PC-3 (cell line): Measurements from ENCODE around the gene VWA8. TPM values are rescaled to one million over a fixed set of nuclear protein-coding genes. Genes with fewer than 3 reads are reported as not detected.

ENCODE experiments used
- ATAC-seq: fragments of 200-7000 bp; cut with Tn5 transposase; 2 replicates; pipeline ENCODE4 v1.9.1; 2020; ENCODE audit warnings: mild to moderate bottlenecking, moderate library complexity
- BruUV-seq: library from RNA; stranded (reverse); fragments of 400-500 nt; replicated peaks from 2 replicates; lab custom pipeline; 2021; lab: Mats Ljungman, UMichigan
- CTCF ChIA-PET: fragments of 300-600 bp; sonication (Branson Sonifier 250); formaldehyde crosslinking; loops from one replicate; lab custom pipeline; 2022; ENCODE audit warnings: antibody characterized with exemption; lab: Charles Lee
- POLR2A ChIA-PET: fragments of 300-600 bp; sonication (Branson Sonifier 250); formaldehyde crosslinking; loops from one replicate; lab custom pipeline; 2022; ENCODE audit warnings: antibody characterized with exemption; ENCODE audit not compliant: unreplicated experiment; lab: Charles Lee
- DNase-seq: peaks from one replicate; pipeline ENCODE4 v3.0.0-alpha.2; 2015
- H2AFZ ChIP-seq: fragments of 300-600 bp; sonication (generic); 2 replicates; pipeline ENCODE4 v1.6.0; 2016; ENCODE audit warnings: antibody characterized with exemption, low read length
- H3F3A ChIP-seq: fragments of 300-600 bp; sonication (generic); one replicate; pipeline ENCODE4 v1.6.0; 2017; ENCODE audit warnings: antibody characterized with exemption, low read length, control low read depth, mild to moderate bottlenecking; ENCODE audit not compliant: unreplicated experiment
- H3K27ac ChIP-seq: fragments of 300-600 bp; sonication (generic); 2 replicates; pipeline ENCODE4 v1.5.1; 2016; ENCODE audit warnings: mild to moderate bottlenecking, low read length
- H3K27me3 ChIP-seq: fragments of 300-600 bp; sonication (generic); 2 replicates; pipeline ENCODE4 v1.6.1; 2016; ENCODE audit warnings: low read length, mixed read lengths
- H3K36me3 ChIP-seq: fragments of 300-600 bp; sonication (generic); 2 replicates; pipeline ENCODE4 v1.6.1; 2016; ENCODE audit warnings: low read depth, mixed run types, low read length, mixed read lengths
- H3K4me1 ChIP-seq: fragments of 300-600 bp; sonication (generic); 2 replicates; pipeline ENCODE4 v1.5.1; 2016; ENCODE audit warnings: low read length; ENCODE audit not compliant: insufficient read depth
- H3K4me2 ChIP-seq: fragments of 300-600 bp; sonication (generic); 2 replicates; pipeline ENCODE4 v1.6.0; 2016; ENCODE audit warnings: low read length
- H3K4me3 ChIP-seq: fragments of 300-600 bp; sonication (generic); 2 replicates; pipeline ENCODE4 v1.5.1; 2016; ENCODE audit warnings: mild to moderate bottlenecking, low read length, mixed read lengths
- H3K79me2 ChIP-seq: fragments of 300-600 bp; sonication (generic); 2 replicates; pipeline ENCODE4 v1.6.1; 2017; ENCODE audit warnings: low read length, mixed read lengths
- H3K9ac ChIP-seq: fragments of 300-600 bp; sonication (generic); 2 replicates; pipeline ENCODE4 v1.6.0; 2016; ENCODE audit warnings: mild to moderate bottlenecking, low read length
- H3K9me2 ChIP-seq: fragments of 300-600 bp; sonication (generic); replicated peaks from 2 replicates; pipeline ENCODE4 v1.6.1; 2016; ENCODE audit warnings: mixed run types, low read length, mixed read lengths
- H3K9me3 ChIP-seq: fragments of 300-600 bp; sonication (generic); 2 replicates; pipeline ENCODE4 v1.6.1; 2016; ENCODE audit warnings: low read length, mixed read lengths
- H4K20me1 ChIP-seq: fragments of 300-600 bp; sonication (generic); 2 replicates; pipeline ENCODE4 v1.6.1; 2016; ENCODE audit warnings: low read length, mixed read lengths
- CTCF ChIP-seq: fragments of 300-600 bp; sonication (generic); conservative IDR thresholded peaks from 2 replicates; pipeline ENCODE4 v1.5.1; 2017; ENCODE audit warnings: antibody characterized with exemption, low read depth, mild to moderate bottlenecking, low read length
- EZH2 ChIP-seq: fragments of 300-600 bp; sonication (generic); IDR thresholded peaks from one replicate; pipeline ENCODE4 v1.6.1; 2017; ENCODE audit warnings: antibody characterized with exemption, mild to moderate bottlenecking, low read length; ENCODE audit not compliant: unreplicated experiment
- EZH2phosphoT487 ChIP-seq: fragments of 300-600 bp; sonication (generic); IDR thresholded peaks from 2 replicates; pipeline ENCODE4 v1.6.1; 2018; ENCODE audit warnings: mild to moderate bottlenecking, antibody characterized with exemption, low read length, borderline replicate concordance
- intact Hi-C: fragments of 100-400 bp; cut with micrococcal nuclease; formaldehyde crosslinking; loops from 2 replicates; pipeline ENCODE4 v1.9.0; 2023
- total RNA-seq: library from RNA; depleted of rRNA; stranded (reverse); fragments of >200 nt; gene quantifications from 2 replicates; pipeline ENCODE4 v1.2.3, GENCODE V29; 2014

Gene VWA8
- total RNA-seq, 1 experiment from 2014 or later = 10.0 TPM

GRCh38 chr13:41627425-41627824, 333.5 kb downstream of the VWA8 start:
- intact Hi-C loops = no loop called here
- POLR2A ChIA-PET = no interaction called here

GRCh38 chr13:41624041-41624440, 336.9 kb downstream of the VWA8 start:
- Histone ChIP-seq H3K79me2 (no peaks in the 10 kb centered on the region), H3K4me2 (no peak overlapping the region), H3K4me1 (peaks cover 12% of the 10 kb centered on the region), H4K20me1 (no peaks in the 10 kb centered on the region), H3K36me3 (no peaks in the 10 kb centered on the region), H3K9ac (no peak overlapping the region), H3K9me3 (no peaks in the 10 kb centered on the region), H2AFZ (no peak overlapping the region), H3F3A (no peaks in the 10 kb centered on the region), H3K27me3 (no peaks in the 10 kb centered on the region), H3K9me2 (no peaks in the 10 kb centered on the region), H3K4me3 (no peak overlapping the region), H3K27ac (no peak overlapping the region)
- intact Hi-C loops = no loop called here
- ATAC-seq = no peak
- BruUV-seq = no TSS peak
- DNase-seq = no peak
- ChIA-PET POLR2A (no interaction called here), CTCF (no interaction called here)
- TF ChIP-seq CTCF (no peak), EZH2 (no peak), EZH2phosphoT487 (no peak)

More at GRCh38 chr13:41627425-41627824, 333.5 kb downstream of the VWA8 start:
- Histone ChIP-seq H3K4me3 (no peak overlapping the region), H3K9me3 (no peaks in the 10 kb centered on the region), H3K9ac (no peak overlapping the region), H4K20me1 (no peaks in the 10 kb centered on the region), H2AFZ (no peak overlapping the region), H3K4me1 (peaks cover 7% of the 10 kb centered on the region), H3K9me2 (no peaks in the 10 kb centered on the region), H3K27me3 (no peaks in the 10 kb centered on the region), H3F3A (no peaks in the 10 kb centered on the region), H3K36me3 (no peaks in the 10 kb centered on the region), H3K27ac (no peak overlapping the region), H3K4me2 (no peak overlapping the region), H3K79me2 (no peaks in the 10 kb centered on the region)
- TF ChIP-seq EZH2 (no peak), CTCF (no peak), EZH2phosphoT487 (no peak)
- no TSS peak for BruUV-seq
- CTCF ChIA-PET = no interaction called here
- DNase-seq (no peak), ATAC-seq (no peak)

GRCh38 chr13:41622432-41623429, 338.2 kb downstream of the VWA8 start:
- Histone ChIP-seq H3K4me2 (peak overlapping the region; percentile 8; the same call in 1 of the 2 replicates), H3K9me3 (no peaks in the 10 kb centered on the region), H3F3A (no peaks in the 10 kb centered on the region), H3K4me1 (peaks cover 12% of the 10 kb centered on the region), H2AFZ (no peak overlapping the region), H4K20me1 (no peaks in the 10 kb centered on the region), H3K9ac (no peak overlapping the region), H3K9me2 (no peaks in the 10 kb centered on the region), H3K27ac (peak overlapping the region; percentile 35), H3K36me3 (no peaks in the 10 kb centered on the region), H3K27me3 (no peaks in the 10 kb centered on the region), H3K4me3 (no peak overlapping the region), H3K79me2 (no peaks in the 10 kb centered on the region)
- DNase-seq = peak; percentile 55
- POLR2A ChIA-PET = interaction anchor here (0.6 kb wide), 1 partner anchor 635 kb away, joined by 19 read pairs; no protein-coding TSS in a partner anchor
- ATAC-seq = peak; percentile 88
- TF ChIP-seq CTCF (no peak), EZH2phosphoT487 (no peak), EZH2 (no peak)
- intact Hi-C loops = no loop called here
- no TSS peak for BruUV-seq
- CTCF ChIA-PET = no interaction called here
